GM03348 (cell line): ENCODE measurements around the gene LRRTM4.
"Not testable (repeated sequence)": the region's sequence is repeated elsewhere in the genome, so short reads cannot be mapped to it uniquely, and the experiment has no call there.

Source experiments
- DNase-seq: peaks from one replicate; pipeline ENCODE4 v3.0.0; 2012; ENCODE audit warnings: low spot score

Gene LRRTM4

GRCh38 chr2:77314721-77315120 is 207.5 kb downstream of the LRRTM4 start:
- DNase-seq = no peak

GRCh38 chr2:77310416-77310815 is 211.8 kb downstream of the LRRTM4 start:
- no peak for DNase-seq

- no peak for DNase-seq
These were observed 212.5 kb downstream of the LRRTM4 start for GRCh38 chr2:77309725-77310124.

- no peak for DNase-seq
These were observed 220.7 kb downstream of the LRRTM4 start for GRCh38 chr2:77301441-77301840.

GRCh38 chr2:77296791-77297190 is 225.4 kb downstream of the LRRTM4 start:
- no peak for DNase-seq

GRCh38 chr2:77294474-77294873 is 227.7 kb downstream of the LRRTM4 start:
- no peak for DNase-seq

- no peak for DNase-seq
These were observed 237.8 kb downstream of the LRRTM4 start for GRCh38 chr2:77284353-77284752.

- DNase-seq = no peak
These were observed 250.9 kb downstream of the LRRTM4 start for GRCh38 chr2:77271262-77271661.

- DNase-seq = no peak
These were observed 251.7 kb downstream of the LRRTM4 start for GRCh38 chr2:77270433-77270832.

GRCh38 chr2:77268626-77269025 is 253.6 kb downstream of the LRRTM4 start:
- DNase-seq = no peak

GRCh38 chr2:77232909-77233425 is 289.2 kb downstream of the LRRTM4 start:
- no peak for DNase-seq

GRCh38 chr2:77228391-77228790 is 293.8 kb downstream of the LRRTM4 start:
- no peak for DNase-seq

GRCh38 chr2:77210725-77211124 is 311.5 kb downstream of the LRRTM4 start:
- no peak for DNase-seq

- DNase-seq = no peak
These were observed 314.8 kb downstream of the LRRTM4 start for GRCh38 chr2:77207331-77207730.

- DNase-seq = no peak
These were observed 320.4 kb downstream of the LRRTM4 start for GRCh38 chr2:77201755-77202154.

- no peak for DNase-seq
These were observed 322.8 kb downstream of the LRRTM4 start for GRCh38 chr2:77199411-77199810.

- DNase-seq = no peak
These were observed 328.2 kb downstream of the LRRTM4 start for GRCh38 chr2:77193858-77194448.

GRCh38 chr2:77192811-77193289 is 329.3 kb downstream of the LRRTM4 start:
- DNase-seq = no peak

GRCh38 chr2:77191665-77192064 is 330.5 kb downstream of the LRRTM4 start:
- no peak for DNase-seq

- no peak for DNase-seq
These were observed 331.3 kb downstream of the LRRTM4 start for GRCh38 chr2:77190721-77191346.

- DNase-seq = no peak
These were observed 337.1 kb downstream of the LRRTM4 start for GRCh38 chr2:77185052-77185451.

GRCh38 chr2:77179297-77179696 is 342.9 kb downstream of the LRRTM4 start:
- DNase-seq = no peak

GRCh38 chr2:77175266-77175780 is 346.9 kb downstream of the LRRTM4 start:
- DNase-seq = not testable (repeated sequence)

GRCh38 chr2:77169426-77169825 is 352.8 kb downstream of the LRRTM4 start:
- no peak for DNase-seq
